GM23338 (cell line): ENCODE results near the gene MYO1F.

Experiments used
- CREB1 ChIP-seq: fragments of 250-450 bp; sonication (Bioruptor Pico); IDR thresholded peaks from 2 replicates; pipeline ENCODE4 v1.5.0; 2020; ENCODE audit warnings: low read depth, mild to moderate bottlenecking, moderate library complexity
- EZH2 ChIP-seq: fragments of 200-600 bp; sonication (generic); IDR thresholded peaks from one replicate; pipeline ENCODE4 v1.8.0; 2017; ENCODE audit warnings: antibody characterized with exemption, mild to moderate bottlenecking, low read depth; ENCODE audit not compliant: unreplicated experiment
- EZH2phosphoT487 ChIP-seq: fragments of 200-600 bp; sonication (generic); IDR thresholded peaks from one replicate; pipeline ENCODE4 v1.8.1; 2018; ENCODE audit warnings: antibody characterized with exemption; ENCODE audit not compliant: unreplicated experiment
- JUNB ChIP-seq: IDR thresholded peaks from one replicate; pipeline ENCODE4 v1.6.1; 2016; ENCODE audit warnings: antibody characterized with exemption; ENCODE audit not compliant: unreplicated experiment
- POLR2AphosphoS5 ChIP-seq: IDR thresholded peaks from 2 replicates; pipeline ENCODE4 v1.6.1; 2016; ENCODE audit warnings: antibody characterized with exemption, low read depth
- STAT1 ChIP-seq: IDR thresholded peaks from one replicate; pipeline ENCODE4 v1.6.1; 2016; ENCODE audit warnings: antibody characterized with exemption; ENCODE audit not compliant: unreplicated experiment
- TF ChIP-seq, protein P1 (sequence below), 2 experiments: fragments of 200-600 bp in 1 of 2; sonication (generic) in 1 of 2; conservative IDR thresholded peaks; 2 replicates each; pipeline versions ENCODE4 v1.5.1 to v1.6.1; 2016 to 2017; ENCODE audit warnings: antibody characterized with exemption in 2 of 2, low read depth in 2 of 2, mild to moderate bottlenecking in 2 of 2, moderate library complexity in 1 of 2
- TF ChIP-seq, protein P2 (sequence below): IDR thresholded peaks from one replicate; pipeline ENCODE4 v1.6.1; 2018; ENCODE audit warnings: antibody characterized with exemption; ENCODE audit not compliant: unreplicated experiment
- TF ChIP-seq, protein P3 (sequence below): fragments of 250-450 bp; sonication (Bioruptor Pico); IDR thresholded peaks from 2 replicates; pipeline ENCODE4 v1.5.0; 2020; ENCODE audit warnings: mild to moderate bottlenecking, moderate library complexity
- TF ChIP-seq, protein P4 (sequence below): IDR thresholded peaks from 2 replicates; pipeline ENCODE4 v1.6.1; 2016; ENCODE audit warnings: antibody characterized with exemption

DNA sequence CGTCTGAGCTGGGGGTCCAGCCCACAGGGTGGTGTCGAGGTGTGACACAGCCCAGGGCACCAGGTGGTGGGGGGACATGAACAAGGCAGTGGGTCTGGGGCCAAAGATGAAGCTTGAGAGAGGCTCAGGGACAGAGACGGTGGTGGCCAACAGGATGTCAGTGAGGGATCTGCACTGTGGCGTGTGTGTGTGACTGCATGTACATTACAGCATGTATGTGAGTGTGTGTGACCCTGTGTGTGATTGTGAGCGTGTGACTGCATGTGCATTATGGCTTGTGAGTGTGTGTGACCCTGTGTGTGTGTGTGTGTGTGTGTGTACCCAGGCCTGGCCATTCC lies 31.7 kb upstream of the MYO1F start:
- TF ChIP-seq, protein P1, sequence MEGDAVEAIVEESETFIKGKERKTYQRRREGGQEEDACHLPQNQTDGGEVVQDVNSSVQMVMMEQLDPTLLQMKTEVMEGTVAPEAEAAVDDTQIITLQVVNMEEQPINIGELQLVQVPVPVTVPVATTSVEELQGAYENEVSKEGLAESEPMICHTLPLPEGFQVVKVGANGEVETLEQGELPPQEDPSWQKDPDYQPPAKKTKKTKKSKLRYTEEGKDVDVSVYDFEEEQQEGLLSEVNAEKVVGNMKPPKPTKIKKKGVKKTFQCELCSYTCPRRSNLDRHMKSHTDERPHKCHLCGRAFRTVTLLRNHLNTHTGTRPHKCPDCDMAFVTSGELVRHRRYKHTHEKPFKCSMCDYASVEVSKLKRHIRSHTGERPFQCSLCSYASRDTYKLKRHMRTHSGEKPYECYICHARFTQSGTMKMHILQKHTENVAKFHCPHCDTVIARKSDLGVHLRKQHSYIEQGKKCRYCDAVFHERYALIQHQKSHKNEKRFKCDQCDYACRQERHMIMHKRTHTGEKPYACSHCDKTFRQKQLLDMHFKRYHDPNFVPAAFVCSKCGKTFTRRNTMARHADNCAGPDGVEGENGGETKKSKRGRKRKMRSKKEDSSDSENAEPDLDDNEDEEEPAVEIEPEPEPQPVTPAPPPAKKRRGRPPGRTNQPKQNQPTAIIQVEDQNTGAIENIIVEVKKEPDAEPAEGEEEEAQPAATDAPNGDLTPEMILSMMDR (conservative IDR thresholded peaks at IDR 0.05; ENCODE audit: low read depth in 2 of 2), result no peak
- TF ChIP-seq EZH2 (no peak), CREB1 (no peak), POLR2AphosphoS5 (no peak), EZH2phosphoT487 (no peak), STAT1 (no peak), JUNB (no peak)
- TF ChIP-seq, protein P2, sequence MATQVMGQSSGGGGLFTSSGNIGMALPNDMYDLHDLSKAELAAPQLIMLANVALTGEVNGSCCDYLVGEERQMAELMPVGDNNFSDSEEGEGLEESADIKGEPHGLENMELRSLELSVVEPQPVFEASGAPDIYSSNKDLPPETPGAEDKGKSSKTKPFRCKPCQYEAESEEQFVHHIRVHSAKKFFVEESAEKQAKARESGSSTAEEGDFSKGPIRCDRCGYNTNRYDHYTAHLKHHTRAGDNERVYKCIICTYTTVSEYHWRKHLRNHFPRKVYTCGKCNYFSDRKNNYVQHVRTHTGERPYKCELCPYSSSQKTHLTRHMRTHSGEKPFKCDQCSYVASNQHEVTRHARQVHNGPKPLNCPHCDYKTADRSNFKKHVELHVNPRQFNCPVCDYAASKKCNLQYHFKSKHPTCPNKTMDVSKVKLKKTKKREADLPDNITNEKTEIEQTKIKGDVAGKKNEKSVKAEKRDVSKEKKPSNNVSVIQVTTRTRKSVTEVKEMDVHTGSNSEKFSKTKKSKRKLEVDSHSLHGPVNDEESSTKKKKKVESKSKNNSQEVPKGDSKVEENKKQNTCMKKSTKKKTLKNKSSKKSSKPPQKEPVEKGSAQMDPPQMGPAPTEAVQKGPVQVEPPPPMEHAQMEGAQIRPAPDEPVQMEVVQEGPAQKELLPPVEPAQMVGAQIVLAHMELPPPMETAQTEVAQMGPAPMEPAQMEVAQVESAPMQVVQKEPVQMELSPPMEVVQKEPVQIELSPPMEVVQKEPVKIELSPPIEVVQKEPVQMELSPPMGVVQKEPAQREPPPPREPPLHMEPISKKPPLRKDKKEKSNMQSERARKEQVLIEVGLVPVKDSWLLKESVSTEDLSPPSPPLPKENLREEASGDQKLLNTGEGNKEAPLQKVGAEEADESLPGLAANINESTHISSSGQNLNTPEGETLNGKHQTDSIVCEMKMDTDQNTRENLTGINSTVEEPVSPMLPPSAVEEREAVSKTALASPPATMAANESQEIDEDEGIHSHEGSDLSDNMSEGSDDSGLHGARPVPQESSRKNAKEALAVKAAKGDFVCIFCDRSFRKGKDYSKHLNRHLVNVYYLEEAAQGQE, result no peak
- TF ChIP-seq, protein P3, sequence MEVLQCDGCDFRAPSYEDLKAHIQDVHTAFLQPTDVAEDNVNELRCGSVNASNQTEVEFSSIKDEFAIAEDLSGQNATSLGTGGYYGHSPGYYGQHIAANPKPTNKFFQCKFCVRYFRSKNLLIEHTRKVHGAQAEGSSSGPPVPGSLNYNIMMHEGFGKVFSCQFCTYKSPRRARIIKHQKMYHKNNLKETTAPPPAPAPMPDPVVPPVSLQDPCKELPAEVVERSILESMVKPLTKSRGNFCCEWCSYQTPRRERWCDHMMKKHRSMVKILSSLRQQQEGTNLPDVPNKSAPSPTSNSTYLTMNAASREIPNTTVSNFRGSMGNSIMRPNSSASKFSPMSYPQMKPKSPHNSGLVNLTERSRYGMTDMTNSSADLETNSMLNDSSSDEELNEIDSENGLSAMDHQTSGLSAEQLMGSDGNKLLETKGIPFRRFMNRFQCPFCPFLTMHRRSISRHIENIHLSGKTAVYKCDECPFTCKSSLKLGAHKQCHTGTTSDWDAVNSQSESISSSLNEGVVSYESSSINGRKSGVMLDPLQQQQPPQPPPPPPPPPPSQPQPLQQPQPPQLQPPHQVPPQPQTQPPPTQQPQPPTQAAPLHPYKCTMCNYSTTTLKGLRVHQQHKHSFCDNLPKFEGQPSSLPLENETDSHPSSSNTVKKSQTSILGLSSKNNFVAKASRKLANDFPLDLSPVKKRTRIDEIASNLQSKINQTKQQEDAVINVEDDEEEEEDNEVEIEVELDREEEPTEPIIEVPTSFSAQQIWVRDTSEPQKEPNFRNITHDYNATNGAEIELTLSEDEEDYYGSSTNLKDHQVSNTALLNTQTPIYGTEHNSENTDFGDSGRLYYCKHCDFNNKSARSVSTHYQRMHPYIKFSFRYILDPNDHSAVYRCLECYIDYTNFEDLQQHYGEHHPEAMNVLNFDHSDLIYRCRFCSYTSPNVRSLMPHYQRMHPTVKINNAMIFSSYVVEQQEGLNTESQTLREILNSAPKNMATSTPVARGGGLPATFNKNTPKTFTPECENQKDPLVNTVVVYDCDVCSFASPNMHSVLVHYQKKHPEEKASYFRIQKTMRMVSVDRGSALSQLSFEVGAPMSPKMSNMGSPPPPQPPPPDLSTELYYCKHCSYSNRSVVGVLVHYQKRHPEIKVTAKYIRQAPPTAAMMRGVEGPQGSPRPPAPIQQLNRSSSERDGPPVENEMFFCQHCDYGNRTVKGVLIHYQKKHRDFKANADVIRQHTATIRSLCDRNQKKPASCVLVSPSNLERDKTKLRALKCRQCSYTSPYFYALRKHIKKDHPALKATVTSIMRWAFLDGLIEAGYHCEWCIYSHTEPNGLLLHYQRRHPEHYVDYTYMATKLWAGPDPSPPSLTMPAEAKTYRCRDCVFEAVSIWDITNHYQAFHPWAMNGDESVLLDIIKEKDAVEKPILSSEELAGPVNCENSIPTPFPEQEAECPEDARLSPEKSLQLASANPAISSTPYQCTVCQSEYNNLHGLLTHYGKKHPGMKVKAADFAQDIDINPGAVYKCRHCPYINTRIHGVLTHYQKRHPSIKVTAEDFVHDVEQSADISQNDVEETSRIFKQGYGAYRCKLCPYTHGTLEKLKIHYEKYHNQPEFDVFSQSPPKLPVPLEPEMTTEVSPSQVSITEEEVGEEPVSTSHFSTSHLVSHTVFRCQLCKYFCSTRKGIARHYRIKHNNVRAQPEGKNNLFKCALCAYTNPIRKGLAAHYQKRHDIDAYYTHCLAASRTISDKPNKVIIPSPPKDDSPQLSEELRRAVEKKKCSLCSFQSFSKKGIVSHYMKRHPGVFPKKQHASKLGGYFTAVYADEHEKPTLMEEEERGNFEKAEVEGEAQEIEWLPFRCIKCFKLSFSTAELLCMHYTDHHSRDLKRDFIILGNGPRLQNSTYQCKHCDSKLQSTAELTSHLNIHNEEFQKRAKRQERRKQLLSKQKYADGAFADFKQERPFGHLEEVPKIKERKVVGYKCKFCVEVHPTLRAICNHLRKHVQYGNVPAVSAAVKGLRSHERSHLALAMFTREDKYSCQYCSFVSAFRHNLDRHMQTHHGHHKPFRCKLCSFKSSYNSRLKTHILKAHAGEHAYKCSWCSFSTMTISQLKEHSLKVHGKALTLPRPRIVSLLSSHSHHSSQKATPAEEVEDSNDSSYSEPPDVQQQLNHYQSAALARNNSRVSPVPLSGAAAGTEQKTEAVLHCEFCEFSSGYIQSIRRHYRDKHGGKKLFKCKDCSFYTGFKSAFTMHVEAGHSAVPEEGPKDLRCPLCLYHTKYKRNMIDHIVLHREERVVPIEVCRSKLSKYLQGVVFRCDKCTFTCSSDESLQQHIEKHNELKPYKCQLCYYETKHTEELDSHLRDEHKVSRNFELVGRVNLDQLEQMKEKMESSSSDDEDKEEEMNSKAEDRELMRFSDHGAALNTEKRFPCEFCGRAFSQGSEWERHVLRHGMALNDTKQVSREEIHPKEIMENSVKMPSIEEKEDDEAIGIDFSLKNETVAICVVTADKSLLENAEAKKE (CRISPR knock-in tag), result no peak
- TF ChIP-seq, protein P4, sequence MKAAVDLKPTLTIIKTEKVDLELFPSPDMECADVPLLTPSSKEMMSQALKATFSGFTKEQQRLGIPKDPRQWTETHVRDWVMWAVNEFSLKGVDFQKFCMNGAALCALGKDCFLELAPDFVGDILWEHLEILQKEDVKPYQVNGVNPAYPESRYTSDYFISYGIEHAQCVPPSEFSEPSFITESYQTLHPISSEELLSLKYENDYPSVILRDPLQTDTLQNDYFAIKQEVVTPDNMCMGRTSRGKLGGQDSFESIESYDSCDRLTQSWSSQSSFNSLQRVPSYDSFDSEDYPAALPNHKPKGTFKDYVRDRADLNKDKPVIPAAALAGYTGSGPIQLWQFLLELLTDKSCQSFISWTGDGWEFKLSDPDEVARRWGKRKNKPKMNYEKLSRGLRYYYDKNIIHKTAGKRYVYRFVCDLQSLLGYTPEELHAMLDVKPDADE, result no peak
